Gastroesophageal sphincter (tissue), 4 donors: ENCODE results near the gene COPA. TPM values are rescaled to one million over a fixed set of nuclear protein-coding genes. Genes with fewer than 3 reads are reported as not detected.

Experiments
- ATAC-seq: fragments of 150-250 bp; one replicate; pipeline ENCODE4 v1.9.1; 2016; ENCODE audit warnings: mild to moderate bottlenecking, moderate library complexity
- H3K27ac ChIP-seq, 4 donors: fragments of 200-600 bp; sonication (generic) in 3 of 4; 1 replicate in 3 of 4; 2 replicates in 1 of 4; pipeline ENCODE4 v1.5.1; 2016 to 2019
- H3K27me3 ChIP-seq: fragments of 200-600 bp; sonication (generic); one replicate; pipeline ENCODE4 v1.5.1; 2019
- H3K36me3 ChIP-seq, 2 donors: fragments of 200-600 bp; sonication (generic); one replicate each; pipeline ENCODE4 v1.5.1; 2019; ENCODE audit warnings: control low read depth in 1 of 2
- H3K4me1 ChIP-seq, 3 donors: fragments of 200-600 bp; sonication (generic); 1 replicate in 2 of 3; 2 replicates in 1 of 3; pipeline ENCODE4 v1.5.1; 2016 to 2019; ENCODE audit warnings: control low read depth in 2 of 3
- H3K4me3 ChIP-seq, 2 donors: fragments of 200-600 bp; sonication (generic); one replicate each; pipeline ENCODE4 v1.5.1; 2019; ENCODE audit warnings: mild to moderate bottlenecking in 1 of 2, moderate library complexity in 1 of 2
- H3K9me3 ChIP-seq, 3 donors: fragments of 200-600 bp; sonication (generic); one replicate each; pipeline ENCODE4 v1.5.1; 2017 to 2019; ENCODE audit warnings: control low read depth in 2 of 3
- EP300 ChIP-seq: sonication (generic); formaldehyde crosslinking; IDR thresholded peaks from one replicate; pipeline ENCODE4 v1.6.1; 2017; ENCODE audit warnings: antibody characterized with exemption, mild to moderate bottlenecking
- POLR2A ChIP-seq, 2 donors: fragments of 450-650 bp; IDR thresholded peaks; one replicate each; pipeline ENCODE4 v1.6.1; 2017; ENCODE audit warnings: antibody characterized with exemption in 2 of 2, mild to moderate bottlenecking in 2 of 2, moderate library complexity in 1 of 2
- POLR2AphosphoS5 ChIP-seq: sonication (generic); formaldehyde crosslinking; IDR thresholded peaks from one replicate; pipeline ENCODE4 v1.6.1; 2017; ENCODE audit warnings: antibody characterized with exemption
- WGBS, 2 donors: methylation state at CpG; one replicate each; pipeline ENCODE4 v1.1.5; 2018; ENCODE audit warnings: low coverage in 1 of 2; 5-methylcytosine and 5-hydroxymethylcytosine counted together
- total RNA-seq, 4 donors: library from RNA; depleted of rRNA; stranded (reverse); fragments of >200 nt; gene quantifications; one replicate each; pipeline ENCODE4 v1.1.0, GENCODE V29; 2016
- TF ChIP-seq, protein P1 (sequence below), 4 experiments: fragments of 200-600 bp in 2 of 4; fragments of 450-650 bp in 2 of 4; sonication (generic) in 1 of 4; IDR thresholded peaks; one replicate each; pipeline ENCODE4 v1.5.1; 2017 to 2019; ENCODE audit warnings: antibody characterized with exemption in 4 of 4, mild to moderate bottlenecking in 2 of 4, moderate library complexity in 2 of 4

COPA gene
- total RNA-seq, 4 donors from 2014 or later = 92.3 to 127 (median 111) TPM

GRCh38 chr1:160344936-160345335, 1.9 kb upstream of the COPA start:
- Histone ChIP-seq H3K4me3 (no peak overlapping the region), H3K4me1 (peaks cover 6 to 58% (median 7%) of the 10 kb centered on the region in 3 donors), H3K27ac (no peak overlapping the region), H3K27me3 (no peaks in the 10 kb centered on the region), H3K9me3 (no peaks in the 10 kb centered on the region), H3K36me3 (peaks cover 0 to 54% of the 10 kb centered on the region in 2 donors)
- TF ChIP-seq, protein P1, sequence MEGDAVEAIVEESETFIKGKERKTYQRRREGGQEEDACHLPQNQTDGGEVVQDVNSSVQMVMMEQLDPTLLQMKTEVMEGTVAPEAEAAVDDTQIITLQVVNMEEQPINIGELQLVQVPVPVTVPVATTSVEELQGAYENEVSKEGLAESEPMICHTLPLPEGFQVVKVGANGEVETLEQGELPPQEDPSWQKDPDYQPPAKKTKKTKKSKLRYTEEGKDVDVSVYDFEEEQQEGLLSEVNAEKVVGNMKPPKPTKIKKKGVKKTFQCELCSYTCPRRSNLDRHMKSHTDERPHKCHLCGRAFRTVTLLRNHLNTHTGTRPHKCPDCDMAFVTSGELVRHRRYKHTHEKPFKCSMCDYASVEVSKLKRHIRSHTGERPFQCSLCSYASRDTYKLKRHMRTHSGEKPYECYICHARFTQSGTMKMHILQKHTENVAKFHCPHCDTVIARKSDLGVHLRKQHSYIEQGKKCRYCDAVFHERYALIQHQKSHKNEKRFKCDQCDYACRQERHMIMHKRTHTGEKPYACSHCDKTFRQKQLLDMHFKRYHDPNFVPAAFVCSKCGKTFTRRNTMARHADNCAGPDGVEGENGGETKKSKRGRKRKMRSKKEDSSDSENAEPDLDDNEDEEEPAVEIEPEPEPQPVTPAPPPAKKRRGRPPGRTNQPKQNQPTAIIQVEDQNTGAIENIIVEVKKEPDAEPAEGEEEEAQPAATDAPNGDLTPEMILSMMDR (IDR thresholded peaks at IDR 0.05) = no peak
- TF ChIP-seq POLR2AphosphoS5 (no peak), EP300 (no peak), POLR2A (IDR thresholded peaks at IDR 0.05) (no peak)
- no peak for ATAC-seq
- WGBS, 2 donors = 88 to 93% methylated on average over 5 of the region's 6 CpGs

- no peak for TF ChIP-seq POLR2A (IDR thresholded peaks at IDR 0.05)
- TF ChIP-seq, protein P1 (IDR thresholded peaks at IDR 0.05) = no peak
- no peak for TF ChIP-seq EP300
- TF ChIP-seq POLR2AphosphoS5 = no peak
- Histone ChIP-seq H3K4me3 (peak overlapping the region; percentile 86 to 91), H3K9me3 (no peaks in the 10 kb centered on the region), H3K36me3 (peaks cover 0 to 54% of the 10 kb centered on the region in 2 donors), H3K27ac (peak overlapping the region in 1 of 4 donors; percentile 90), H3K4me1 (peaks cover 6 to 61% (median 7%) of the 10 kb centered on the region in 3 donors), H3K27me3 (no peaks in the 10 kb centered on the region)
- no peak for ATAC-seq
- WGBS, 2 donors = 69 to 72% methylated on average over 3 of the region's 3 CpGs
These were observed 1.2 kb upstream of the COPA start for GRCh38 chr1:160344241-160344640.

- TF ChIP-seq POLR2AphosphoS5 = no peak
- no peak for TF ChIP-seq EP300
- TF ChIP-seq, protein P1 (IDR thresholded peaks at IDR 0.05) = no peak
- TF ChIP-seq POLR2A (IDR thresholded peaks at IDR 0.05) = no peak
- WGBS, 2 donors = 0% methylated on average over 4 to 5 of the region's 7 CpGs
- peak; percentile 2 for ATAC-seq
These were observed 524 bp downstream of the COPA start for GRCh38 chr1:160342526-160342925.

GRCh38 chr1:160340866-160341265, 2.2 kb downstream of the COPA start:
- Histone ChIP-seq H3K36me3 (peaks cover 0 to 54% of the 10 kb centered on the region in 2 donors), H3K4me1 (peaks cover 6 to 48% (median 7%) of the 10 kb centered on the region in 3 donors), H3K4me3 (no peak overlapping the region), H3K27me3 (no peaks in the 10 kb centered on the region), H3K9me3 (no peaks in the 10 kb centered on the region), H3K27ac (no peak overlapping the region)
- TF ChIP-seq POLR2A (IDR thresholded peaks at IDR 0.05) = no peak
- TF ChIP-seq POLR2AphosphoS5 = no peak
- TF ChIP-seq, protein P1 (IDR thresholded peaks at IDR 0.05) = no peak
- TF ChIP-seq EP300 = no peak
- WGBS, 2 donors = 39 to 65% methylated on average over 2 of the region's 2 CpGs
- ATAC-seq = no peak

More at GRCh38 chr1:160342526-160342925, 524 bp downstream of the COPA start:
- Histone ChIP-seq H3K9me3 (no peaks in the 10 kb centered on the region), H3K4me3 (peak overlapping the region; percentile 86 to 91), H3K4me1 (peaks cover 6 to 61% (median 7%) of the 10 kb centered on the region in 3 donors), H3K36me3 (peaks cover 0 to 54% of the 10 kb centered on the region in 2 donors), H3K27me3 (no peaks in the 10 kb centered on the region), H3K27ac (peak overlapping the region; percentile 85 to 93 (median 90))

DNA sequence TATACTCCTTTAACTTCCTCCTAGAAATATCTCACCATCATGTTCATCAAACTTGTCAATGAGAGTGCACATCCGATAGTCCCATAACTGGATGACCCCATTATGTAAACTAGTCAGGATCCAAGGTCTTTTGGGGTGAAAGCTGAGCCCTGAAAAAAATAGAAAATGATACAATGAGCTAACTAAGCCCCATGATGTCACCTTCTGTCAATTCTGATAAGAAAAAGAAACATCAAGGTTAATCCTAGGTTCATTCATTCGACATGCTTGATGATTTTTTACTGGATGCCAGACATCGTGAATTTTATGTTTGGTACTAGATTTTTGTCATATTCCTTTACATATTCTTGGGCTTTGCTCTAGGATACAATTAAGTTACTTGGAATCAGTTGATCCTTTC, 2.9 kb downstream of the COPA start:
- no peaks in the 10 kb centered on the region for H3K27me3 ChIP-seq
- no peaks in the 10 kb centered on the region for H3K9me3 ChIP-seq
- no peak overlapping the region for H3K4me3 ChIP-seq
- TF ChIP-seq EP300 = no peak
- TF ChIP-seq, protein P1 (IDR thresholded peaks at IDR 0.05) = no peak
- TF ChIP-seq POLR2A (IDR thresholded peaks at IDR 0.05) = no peak
- no peak for TF ChIP-seq POLR2AphosphoS5
- H3K27ac ChIP-seq = no peak overlapping the region
- H3K36me3 ChIP-seq = peaks cover 0 to 55% of the 10 kb centered on the region in 2 donors
- ATAC-seq = no peak
- WGBS, 2 donors = 47 to 69% methylated on average over 3 of the region's 3 CpGs
- H3K4me1 ChIP-seq = peaks cover 6 to 42% (median 7%) of the 10 kb centered on the region in 3 donors
